B cell (primary cell): ENCODE results near the gene ANKS1A. TPM values are rescaled to one million over a fixed set of nuclear protein-coding genes. Genes with fewer than 3 reads are reported as not detected.

ENCODE experiments used
- ATAC-seq: fragments of 200-7000 bp; cut with Tn5 transposase; one replicate; pipeline ENCODE4 v1.10.0; 2021; ENCODE audit warnings: low read depth, mild to moderate bottlenecking, moderate number of reproducible peaks, moderate library complexity
- CTCF ChIA-PET: fragments of 350-600 bp; sonication (Branson Sonifier 250); formaldehyde crosslinking; loops from one replicate; lab custom pipeline; 2021; ENCODE audit warnings: antibody characterized with exemption, inconsistent platforms; lab: Charles Lee
- POLR2A ChIA-PET: fragments of 350-600 bp; sonication (Branson Sonifier 250); formaldehyde crosslinking; loops from one replicate; lab custom pipeline; 2021; ENCODE audit warnings: antibody characterized with exemption; lab: Charles Lee
- DNase-seq: peaks from one replicate; pipeline ENCODE4 v3.0.0; 2013
- H2AFZ ChIP-seq: 2 replicates; pipeline ENCODE4 v1.6.1; 2012; ENCODE audit warnings: mild to moderate bottlenecking, low read depth, low read length; ENCODE audit not compliant: insufficient read depth, poor library complexity, severe bottlenecking
- H3K27ac ChIP-seq, 2 donors: 1 replicate in 1 of 2; 2 replicates in 1 of 2; pipeline ENCODE4 v1.5.1; 2012 to 2013; ENCODE audit warnings: low read length in 2 of 2, mild to moderate bottlenecking in 2 of 2, moderate library complexity in 1 of 2
- H3K27me3 ChIP-seq, 4 experiments: fragments of 200-600 bp in 1 of 4; sonication (generic) in 1 of 4; replicated peaks in 1 of 4; 1 replicate in 2 of 4; 2 replicates in 2 of 4; pipeline versions ENCODE4 v1.6.1 to v1.7.0; 2013 to 2016; ENCODE audit warnings: low read length in 3 of 4, mild to moderate bottlenecking in 2 of 4, mixed read lengths in 1 of 4, moderate library complexity in 1 of 4; ENCODE audit not compliant: insufficient read depth in 4 of 4, control insufficient read depth in 3 of 4; ENCODE audit errors: control extremely low read depth in 1 of 4
- H3K36me3 ChIP-seq, 2 experiments: replicated peaks in 1 of 2; 1 replicate in 1 of 2; 2 replicates in 1 of 2; pipeline versions ENCODE4 v1.6.1 to v1.7.1; 2013; ENCODE audit warnings: low read length in 1 of 2; ENCODE audit not compliant: insufficient read depth in 2 of 2, control insufficient read depth in 1 of 2; ENCODE audit errors: control extremely low read depth in 1 of 2, extremely low read depth in 1 of 2
- H3K4me1 ChIP-seq, 2 donors: fragments of 200-600 bp in 1 of 2; sonication (generic) in 1 of 2; 1 replicate in 1 of 2; 2 replicates in 1 of 2; pipeline versions ENCODE4 v1.5.1 to v1.6.1; 2013 to 2017; ENCODE audit warnings: low read length in 2 of 2; ENCODE audit not compliant: control insufficient read depth in 2 of 2, insufficient read depth in 2 of 2
- H3K4me2 ChIP-seq: replicated peaks from 2 replicates; pipeline ENCODE3; 2012; ENCODE audit warnings: mild to moderate bottlenecking, low read depth, low read length; ENCODE audit not compliant: poor library complexity, severe bottlenecking
- H3K4me3 ChIP-seq, 5 experiments: fragments of 200-600 bp in 1 of 5; sonication (generic) in 1 of 5; 1 replicate in 3 of 5; 2 replicates in 2 of 5; pipeline versions ENCODE4 v1.5.1 to v1.7.0; 2011 to 2016; ENCODE audit warnings: low read length in 4 of 5, mild to moderate bottlenecking in 4 of 5, low read depth in 2 of 5, control low read depth in 1 of 5, moderate library complexity in 1 of 5; ENCODE audit not compliant: insufficient read depth in 1 of 5; ENCODE audit errors: control extremely low read depth in 1 of 5, extremely low read depth in 1 of 5
- H3K79me2 ChIP-seq: fragments of 200-600 bp; sonication (generic); one replicate; pipeline ENCODE4 v1.6.0; 2016; ENCODE audit warnings: low read length; ENCODE audit not compliant: control insufficient read depth, insufficient read depth
- H3K9ac ChIP-seq: fragments of 200-600 bp; sonication (generic); 2 replicates; pipeline ENCODE4 v1.6.1; 2017; ENCODE audit warnings: mild to moderate bottlenecking, low read length, moderate library complexity
- H3K9me3 ChIP-seq, 3 donors: one replicate each; pipeline versions ENCODE4 v1.6.1 to v1.7.1; 2013; ENCODE audit warnings: low read length in 2 of 3; ENCODE audit not compliant: control insufficient read depth in 2 of 3, insufficient read depth in 1 of 3; ENCODE audit errors: control extremely low read depth in 1 of 3
- H4K20me1 ChIP-seq: 2 replicates; pipeline ENCODE4 v1.6.0; 2012; ENCODE audit warnings: mild to moderate bottlenecking, low read length; ENCODE audit not compliant: insufficient read depth, control insufficient read depth, poor library complexity, severe bottlenecking
- H3K27ac Mint-ChIP-seq: one replicate; pipeline ENCODE4 v1.8.0; 2021; ENCODE audit warnings: mixed read lengths
- H3K27me3 Mint-ChIP-seq: one replicate; pipeline ENCODE4 v1.8.0; 2021; ENCODE audit warnings: mixed read lengths
- H3K4me1 Mint-ChIP-seq: one replicate; pipeline ENCODE4 v1.8.0; 2021; ENCODE audit warnings: mixed read lengths
- H3K4me3 Mint-ChIP-seq: one replicate; pipeline ENCODE4 v1.8.0; 2021; ENCODE audit warnings: mixed read lengths
- H3K9me3 Mint-ChIP-seq: one replicate; pipeline ENCODE4 v1.8.0; 2022; ENCODE audit warnings: mixed read lengths; ENCODE audit not compliant: insufficient read depth
- CTCF ChIP-seq: fragments of 200-600 bp; IDR thresholded peaks from one replicate; pipeline ENCODE4 v1.8.0; 2022; ENCODE audit warnings: antibody characterized with exemption, mild to moderate bottlenecking
- EZH2 ChIP-seq: IDR thresholded peaks from 2 replicates; pipeline ENCODE4 v1.6.1; 2012; ENCODE audit warnings: borderline replicate concordance, low read depth, mild to moderate bottlenecking, moderate library complexity, low read length; ENCODE audit not compliant: insufficient read depth, poor library complexity, severe bottlenecking
- WGBS: methylation state at CpG from one replicate; pipeline ENCODE4 v1.1.5; 2013; ENCODE audit warnings: missing lambda C conversion rate; ENCODE audit not compliant: insufficient coverage; 5-methylcytosine and 5-hydroxymethylcytosine counted together
- intact Hi-C: fragments of 100-400 bp; cut with micrococcal nuclease; formaldehyde crosslinking; loops from one replicate; pipeline ENCODE4 v1.10.0; 2022
- polyA plus RNA-seq: library from polyadenylated mRNA; depleted of rRNA; stranded (reverse); fragments of >200 nt; gene quantifications from 2 replicates; pipeline ENCODE4 v1.2.3, GENCODE V29; 2012
- total RNA-seq, 2 donors: library from RNA; stranded (reverse); fragments of 120-200 nt in 1 of 2; gene quantifications; 1 replicate in 1 of 2; 2 replicates in 1 of 2; pipeline versions ENCODE4 v1.2.3 to v1.2.4, GENCODE V29; 2013 to 2022

The ANKS1A gene
- total and polyA plus RNA-seq, 2 donors (not counting 1 experiment from before 2014, with no cell fraction given): 3.4 to 19.7 TPM

DNA sequence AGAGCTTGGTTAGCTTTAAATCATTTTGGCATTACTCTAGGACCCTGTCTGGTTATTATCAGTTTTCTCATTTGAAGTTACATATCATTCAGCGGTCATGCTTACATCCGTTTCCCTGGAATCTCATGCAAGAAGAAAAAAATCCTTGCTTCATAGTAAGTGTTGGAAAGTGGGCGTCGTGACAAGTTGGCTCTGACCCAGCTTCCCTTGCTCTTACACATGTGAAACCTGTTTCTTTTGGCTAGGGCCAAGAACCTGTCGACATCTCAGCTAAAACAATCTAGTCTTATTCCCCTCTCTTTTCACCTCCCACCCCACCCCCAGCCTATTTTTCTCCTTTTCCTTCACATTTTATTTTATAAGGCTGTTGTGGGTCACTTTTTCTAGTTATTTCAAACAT lies 45.5 kb downstream of the ANKS1A start:
- POLR2A ChIA-PET: no interaction called here
- Mint-ChIP-seq H3K4me3 (no peak overlapping the region), H3K9me3 (no peaks in the 10 kb centered on the region), H3K27ac (no peak overlapping the region), H3K4me1 (peaks cover 26% of the 10 kb centered on the region), H3K27me3 (no peaks in the 10 kb centered on the region)
- Histone ChIP-seq H3K4me1 (peaks cover 5 to 9% of the 10 kb centered on the region in 2 donors), H3K79me2 (peaks cover 27% of the 10 kb centered on the region), H2AFZ (no peak overlapping the region), H3K9me3 (no peaks in the 10 kb centered on the region), H4K20me1 (peaks cover 21% of the 10 kb centered on the region), H3K4me2 (no peak overlapping the region), H3K4me3 (no peak overlapping the region), H3K27ac (no peak overlapping the region), H3K36me3 (peaks cover 0 to 2% of the 10 kb centered on the region in 2 experiments), H3K27me3 (no peaks in the 10 kb centered on the region), H3K9ac (no peak overlapping the region)
- DNase-seq: no peak
- intact Hi-C loops: no loop called here
- 29% methylated on average over 2 of the region's 5 CpGs for WGBS
- ATAC-seq: no peak
- CTCF ChIA-PET: no interaction called here
- TF ChIP-seq CTCF (no peak), EZH2 (no peak)

- ATAC-seq (no peak), DNase-seq (no peak)
- Histone ChIP-seq H2AFZ (no peak overlapping the region), H3K4me1 (peaks cover 5 to 9% of the 10 kb centered on the region in 2 donors), H3K27me3 (no peaks in the 10 kb centered on the region), H3K9me3 (no peaks in the 10 kb centered on the region), H3K4me2 (no peak overlapping the region), H4K20me1 (peaks cover 17% of the 10 kb centered on the region), H3K9ac (no peak overlapping the region), H3K27ac (no peak overlapping the region), H3K36me3 (peaks cover 1 to 2% of the 10 kb centered on the region in 2 experiments), H3K4me3 (no peak overlapping the region), H3K79me2 (peaks cover 23% of the 10 kb centered on the region)
- WGBS: no CpG with 5 or more reads among the region's 3 CpGs
- ChIA-PET CTCF (no interaction called here), POLR2A (no interaction called here)
- TF ChIP-seq EZH2: no peak
- TF ChIP-seq CTCF: no peak
- H3K4me3 Mint-ChIP-seq: no peak overlapping the region
- H3K4me1 Mint-ChIP-seq: peaks cover 16% of the 10 kb centered on the region
- no peaks in the 10 kb centered on the region for H3K9me3 Mint-ChIP-seq
- no peaks in the 10 kb centered on the region for H3K27me3 Mint-ChIP-seq
- intact Hi-C loops: no loop called here
- no peak overlapping the region for H3K27ac Mint-ChIP-seq
Measured at GRCh38 chr6:34938268-34938667, 49.2 kb downstream of the ANKS1A start.
